Smooth muscle cell of bladder (primary cell): ENCODE results near the gene RHBDF2. TPM values are rescaled to one million over a fixed set of nuclear protein-coding genes. Genes with fewer than 3 reads are reported as not detected.

Experiments
- total RNA-seq: library from RNA; depleted of rRNA; stranded (reverse); fragments of >200 nt; gene quantifications from 2 replicates; pipeline ENCODE4 v1.2.3, GENCODE V29; 2014

The RHBDF2 gene
- 2.3 and 6.1 TPM in 2 replicates for total RNA-seq

GRCh38 chr17:76501018-76501826, at the start of gene RHBDF2:
Gene RHBDF2, minus strand, starts transcription at chr17:76501423. Its CDS starts 19,899 bp downstream, at chr17:76481524.

GRCh38 chr17:76539631-76540271, 38.5 kb upstream of the RHBDF2 start, which contains the start of gene PRCD:
Gene PRCD, plus strand, starts transcription at chr17:76540044. Its CDS starts 98 bp downstream, at chr17:76540142.

GRCh38 chr17:76537578-76538280, 36.5 kb upstream of the RHBDF2 start, which contains the start of gene CYGB:
Gene CYGB, minus strand, starts transcription at chr17:76537709. Its CDS starts 167 bp downstream, at chr17:76537542.

GRCh38 chr17:76467366-76467765, 33.9 kb downstream of the RHBDF2 start, which contains the start of gene AANAT:
Gene AANAT, plus strand, starts transcription at chr17:76467603. Its CDS starts 1,144 bp downstream, at chr17:76468747.

GRCh38 chr17:76452660-76453430, 48.4 kb downstream of the RHBDF2 start, which contains the start of gene UBE2O:
Gene UBE2O, minus strand, starts transcription at chr17:76453152. Its CDS starts 11 bp downstream, at chr17:76453141.

Other genes with a start within 250 kb of the RHBDF2 start
- gene UBALD2, start 236.1 kb downstream of the RHBDF2 start, total RNA-seq, result 1.4 and 1.6 TPM in 2 replicates
- gene QRICH2, start 193.1 kb downstream of the RHBDF2 start, total RNA-seq, result 1.7 and 3.0 TPM in 2 replicates
- 24.5 and 32.7 TPM in 2 replicates for gene PRPSAP1, start 147.5 kb downstream of the RHBDF2 start, total RNA-seq
- 39.0 and 39.3 TPM in 2 replicates for gene SPHK1, start 116.8 kb downstream of the RHBDF2 start, total RNA-seq
- gene UBE2O, start 48.3 kb downstream of the RHBDF2 start, total RNA-seq, result 13.5 and 20.3 TPM in 2 replicates
- not detected in 2 replicates for gene AANAT, start 33.8 kb downstream of the RHBDF2 start, total RNA-seq
- gene CYGB, start 36.3 kb upstream of the RHBDF2 start, total RNA-seq, result 68.1 and 84.9 TPM in 2 replicates
- 7.8 and 11.1 TPM in 2 replicates for gene PRCD, start 38.6 kb upstream of the RHBDF2 start, total RNA-seq
- 1.0 and 4.1 TPM in 2 replicates for gene ST6GALNAC2, start 84.4 kb upstream of the RHBDF2 start, total RNA-seq
- gene ST6GALNAC1, start 142.3 kb upstream of the RHBDF2 start, total RNA-seq, result not detected in 2 replicates
- gene MXRA7, start 209.5 kb upstream of the RHBDF2 start, total RNA-seq, result 160 and 244 TPM in 2 replicates
- 22.6 and 26.3 TPM in 2 replicates for gene JMJD6, start 225.2 kb upstream of the RHBDF2 start, total RNA-seq
- gene METTL23, start 225.4 kb upstream of the RHBDF2 start, total RNA-seq, result 17.6 and 19.0 TPM in 2 replicates
- gene SRSF2, start 235.9 kb upstream of the RHBDF2 start, total RNA-seq, result 75.9 and 89.8 TPM in 2 replicates
- gene MFSD11, start 236.7 kb upstream of the RHBDF2 start, total RNA-seq, result 22.3 and 22.4 TPM in 2 replicates